ENCODE measurements around the gene AQP7. TPM values are rescaled to one million over a fixed set of nuclear protein-coding genes. Genes with fewer than 3 reads are reported as not detected.
"Not testable (repeated sequence)": the region's sequence is repeated elsewhere in the genome, so short reads cannot be mapped to it uniquely, and the experiment has no call there.

Gene AQP7
- total RNA-seq (not detected), polyA plus RNA-seq (not detected)

- DNase-seq; H3K27me3 ChIP-seq (ENCODE audit: insufficient read depth, low read length, poor library complexity, severe bottlenecking); H3K4me3 Mint-ChIP-seq; H3K4me1 Mint-ChIP-seq; H3K27ac ChIP-seq (ENCODE audit: low read depth, low read length); H3K9me3 ChIP-seq (ENCODE audit: low read length); H3K36me3 Mint-ChIP-seq; H3K4me3 ChIP-seq (ENCODE audit: low read length); H3K9me3 Mint-ChIP-seq; H3K27me3 Mint-ChIP-seq; H3K4me1 ChIP-seq (ENCODE audit: insufficient read depth, low read length); H3K36me3 ChIP-seq (ENCODE audit: insufficient read depth, low read length); POLR2A ChIA-PET: not testable (repeated sequence)
- CTCF ChIA-PET, result interaction anchor here (3.1 to 4.4 kb wide), 5 partner anchors 13 to 71 kb away, joined by 15 to 64 read pairs (median 35); partner anchors contain the start of genes AQP3 and NOL6
- H3K27ac Mint-ChIP-seq, result peak within 1 kb of the TSS in 4 of 8 donors; percentile 20 to 86 (median 58)
Measured at GRCh38 chr9:33402371-33402770, at the start of gene AQP7. TSS of gene AQP7 (minus strand) at chr9:33402568. CDS start at chr9:33401262, 1,306 bp downstream.

- Mint-ChIP-seq H3K4me1 (peaks cover 53 to 67% (median 55%) of the 10 kb centered on the region in 3 donors), H3K27me3 (no peaks in the 10 kb centered on the region), H3K36me3 (peaks cover 0 to 5% (median 0%) of the 10 kb centered on the region in 3 donors), H3K4me3 (peak overlapping the region in 2 of 7 donors; percentile 23 to 73), H3K9me3 (no peaks in the 10 kb centered on the region), H3K27ac (peak overlapping the region in 2 of 8 donors; percentile 70 to 87)
- ChIA-PET CTCF (interaction anchor here (1.1 to 10.6 kb wide), 5 partner anchors 12 to 76 kb away, joined by 3 to 202 read pairs (median 28); partner anchors contain the start of gene NOL6), POLR2A (interaction anchor here (0.6 to 1.5 kb wide), 2 partner anchors 16 to 23 kb away, joined by 5 read pairs; partner anchors contain the start of gene NOL6)
- Histone ChIP-seq H3K27me3 (ENCODE audit: insufficient read depth, low read length, poor library complexity, severe bottlenecking) (no peaks in the 10 kb centered on the region), H3K36me3 (ENCODE audit: insufficient read depth, low read length) (no peaks in the 10 kb centered on the region), H3K4me1 (ENCODE audit: insufficient read depth, low read length) (peaks cover 50% of the 10 kb centered on the region), H3K27ac (ENCODE audit: low read depth, low read length) (no peak overlapping the region), H3K4me3 (ENCODE audit: low read length) (no peak overlapping the region), H3K9me3 (ENCODE audit: low read length) (no peaks in the 10 kb centered on the region)
- no peak for DNase-seq
Measured at GRCh38 chr9:33450621-33451146, 48.3 kb upstream of the AQP7 start.

- Histone ChIP-seq H3K27ac (ENCODE audit: low read depth, low read length) (no peak overlapping the region), H3K9me3 (ENCODE audit: low read length) (no peaks in the 10 kb centered on the region), H3K4me1 (ENCODE audit: insufficient read depth, low read length) (peaks cover 55% of the 10 kb centered on the region), H3K4me3 (ENCODE audit: low read length) (no peak overlapping the region), H3K27me3 (ENCODE audit: insufficient read depth, low read length, poor library complexity, severe bottlenecking) (no peaks in the 10 kb centered on the region), H3K36me3 (ENCODE audit: insufficient read depth, low read length) (no peaks in the 10 kb centered on the region)
- Mint-ChIP-seq H3K27me3 (no peaks in the 10 kb centered on the region), H3K36me3 (peaks cover 0 to 9% (median 0%) of the 10 kb centered on the region in 3 donors), H3K4me3 (peak overlapping the region in 1 of 7 donors; percentile 49), H3K27ac (peak overlapping the region in 4 of 8 donors; percentile 6 to 87 (median 56)), H3K4me1 (peaks cover 60 to 74% (median 62%) of the 10 kb centered on the region in 3 donors), H3K9me3 (no peaks in the 10 kb centered on the region)
- POLR2A ChIA-PET, result no interaction called here
- DNase-seq, result no peak
- CTCF ChIA-PET, result interaction anchor here (1.1 to 10.6 kb wide), 4 partner anchors 13 to 75 kb away, joined by 3 to 202 read pairs (median 66); no protein-coding TSS in a partner anchor
Measured at GRCh38 chr9:33449715-33450114, 47.3 kb upstream of the AQP7 start.

- H3K9me3 Mint-ChIP-seq, result no peaks in the 10 kb centered on the region
- CTCF ChIA-PET, result interaction anchor here (0.8 to 10.6 kb wide), 12 partner anchors 14 to 73 kb away, joined by 3 to 202 read pairs (median 4); partner anchors contain the start of gene NOL6
- peaks cover 45 to 70% (median 52%) of the 10 kb centered on the region in 3 donors for H3K4me1 Mint-ChIP-seq
- Histone ChIP-seq H3K4me3 (ENCODE audit: low read length) (peak overlapping the region; percentile 99), H3K27ac (ENCODE audit: low read depth, low read length) (peak overlapping the region; percentile 86), H3K4me1 (ENCODE audit: insufficient read depth, low read length) (peaks cover 42% of the 10 kb centered on the region), H3K27me3 (ENCODE audit: insufficient read depth, low read length, poor library complexity, severe bottlenecking) (no peaks in the 10 kb centered on the region), H3K36me3 (ENCODE audit: insufficient read depth, low read length) (peaks cover 9% of the 10 kb centered on the region), H3K9me3 (ENCODE audit: low read length) (no peaks in the 10 kb centered on the region)
- peak overlapping the region; percentile 82 to 98 (median 91) for H3K27ac Mint-ChIP-seq
- POLR2A ChIA-PET, result interaction anchor here (0.7 to 2.4 kb wide), 5 partner anchors 10 to 158 kb away, joined by 4 to 13 read pairs (median 7); partner anchors contain the start of genes NFX1 and NOL6
- H3K36me3 Mint-ChIP-seq, result peaks cover 0 to 21% (median 0%) of the 10 kb centered on the region in 3 donors
- H3K4me3 Mint-ChIP-seq, result peak overlapping the region; percentile 85 to 99 (median 88)
- no peak for DNase-seq
- no peaks in the 10 kb centered on the region for H3K27me3 Mint-ChIP-seq
Measured at GRCh38 chr9:33447799-33448553, 45.6 kb upstream of the AQP7 start.

- H3K27ac ChIP-seq (ENCODE audit: low read depth, low read length), result peak within 1 kb of the TSS; percentile 86
- no peaks in the 10 kb centered on the region for H3K27me3 Mint-ChIP-seq
- POLR2A ChIA-PET, result interaction anchor here (0.6 to 2.4 kb wide), 7 partner anchors 11 to 157 kb away, joined by 3 to 13 read pairs (median 7); partner anchors contain the start of genes NFX1 and NOL6
- H3K4me1 Mint-ChIP-seq, result peaks cover 38 to 62% (median 47%) of the 10 kb centered on the region in 3 donors
- H3K4me3 Mint-ChIP-seq, result peak within 1 kb of the TSS; percentile 85 to 99 (median 88)
- H3K27ac Mint-ChIP-seq, result peak within 1 kb of the TSS; percentile 87 to 100 (median 97)
- peak; percentile 51 to 80 (median 72) for DNase-seq
- H3K36me3 ChIP-seq (ENCODE audit: insufficient read depth, low read length), result peaks cover 17% of the 10 kb centered on the region
- H3K4me3 ChIP-seq (ENCODE audit: low read length), result peak within 1 kb of the TSS; percentile 99
- H3K36me3 Mint-ChIP-seq, result peaks cover 0 to 29% (median 4%) of the 10 kb centered on the region in 3 donors
- CTCF ChIA-PET, result interaction anchor here (0.8 to 10.6 kb wide), 15 partner anchors 14 to 157 kb away, joined by 3 to 202 read pairs (median 4); partner anchors contain the start of genes NFX1 and NOL6
- no peaks in the 10 kb centered on the region for H3K9me3 Mint-ChIP-seq
- peaks cover 35% of the 10 kb centered on the region for H3K4me1 ChIP-seq (ENCODE audit: insufficient read depth, low read length)
- H3K27me3 ChIP-seq (ENCODE audit: insufficient read depth, low read length, poor library complexity, severe bottlenecking), result no peaks in the 10 kb centered on the region
- H3K9me3 ChIP-seq (ENCODE audit: low read length), result no peaks in the 10 kb centered on the region
Measured at GRCh38 chr9:33446946-33447798, 44.8 kb upstream of the AQP7 start, which contains the start of gene AQP3. TSS of gene AQP3 (minus strand) at chr9:33447593. CDS start at chr9:33447530, 63 bp downstream.

- ChIA-PET POLR2A (interaction anchor here (1.2 to 2.4 kb wide), 2 partner anchors 21 to 31 kb away, joined by 8 to 13 read pairs; no protein-coding TSS in a partner anchor), CTCF (interaction anchor here (0.8 to 10.6 kb wide), 12 partner anchors 13 to 156 kb away, joined by 3 to 202 read pairs (median 4); partner anchors contain the start of genes NFX1 and NOL6)
- Histone ChIP-seq H3K27me3 (ENCODE audit: insufficient read depth, low read length, poor library complexity, severe bottlenecking) (no peaks in the 10 kb centered on the region), H3K27ac (ENCODE audit: low read depth, low read length) (peak overlapping the region; percentile 86), H3K4me3 (ENCODE audit: low read length) (peak overlapping the region; percentile 99), H3K9me3 (ENCODE audit: low read length) (no peaks in the 10 kb centered on the region), H3K36me3 (ENCODE audit: insufficient read depth, low read length) (peaks cover 17% of the 10 kb centered on the region), H3K4me1 (ENCODE audit: insufficient read depth, low read length) (peaks cover 35% of the 10 kb centered on the region)
- Mint-ChIP-seq H3K4me3 (peak overlapping the region; percentile 85 to 99 (median 88)), H3K27me3 (no peaks in the 10 kb centered on the region), H3K36me3 (peaks cover 0 to 37% (median 4%) of the 10 kb centered on the region in 3 donors), H3K4me1 (peaks cover 38 to 62% (median 47%) of the 10 kb centered on the region in 3 donors), H3K27ac (peak overlapping the region; percentile 87 to 100 (median 97)), H3K9me3 (no peaks in the 10 kb centered on the region)
- peak; percentile 37 to 80 (median 75) for DNase-seq
Measured at GRCh38 chr9:33446240-33446945, 44.0 kb upstream of the AQP7 start.

Data from CD8-positive, alpha-beta memory T cell (primary cell).